K562 (cell line): ENCODE data around the gene NAA10. TPM values are rescaled to one million over a fixed set of nuclear protein-coding genes. Genes with fewer than 3 reads are reported as not detected.

Source experiments
- ATAC-seq: fragments of 200-7000 bp; cut with Tn5 transposase; 3 replicates; pipeline ENCODE4 v1.9.1; 2020; ENCODE audit warnings: moderate library complexity
- BruUV-seq: library from RNA; stranded (reverse); fragments of 400-500 nt; replicated peaks from 2 replicates; lab custom pipeline; 2021; lab: Mats Ljungman, UMichigan
- CTCF ChIA-PET: fragments of 300-600 bp; formaldehyde crosslinking; extraction: SDS; loops from one replicate; lab custom pipeline; 2021; ENCODE audit warnings: low intra/inter-chr PET ratio; lab: Yijun Ruan, JAX
- POLR2A ChIA-PET: fragments of 300-600, 350-650 bp; sonication (Branson Sonifier 250); formaldehyde crosslinking; extraction: SDS; loops from one replicate; lab custom pipeline; 2021; ENCODE audit warnings: antibody characterized with exemption, inconsistent platforms; lab: Yijun Ruan, JAX
- DNase-seq, 4 experiments: peaks; one replicate each; pipeline versions ENCODE4 v3.0.0 to v3.0.0-alpha.2; 2011 to 2018; ENCODE audit warnings: low spot score in 3 of 4, mixed read lengths in 3 of 4; ENCODE audit errors: extremely low read depth in 1 of 4
- FAIRE-seq: peaks from 2 replicates; lab custom pipeline; 2011; peaks lifted over from hg19 to GRCh38; lab: Jason Lieb, UNC
- H2AFZ ChIP-seq: 2 replicates; pipeline ENCODE4 v1.6.0; 2011; ENCODE audit warnings: low read depth, low read length, control low read depth, inconsistent platforms
- H3K27ac ChIP-seq: fragments of 200-600 bp; 3 replicates; pipeline ENCODE4 v1.8.0; 2011; ENCODE audit warnings: low read depth, mild to moderate bottlenecking, control low read depth, inconsistent platforms, low read length, moderate library complexity, mixed read lengths; ENCODE audit errors: extremely low read depth
- H3K27me3 ChIP-seq, 2 experiments: fragments of 300-600 bp in 1 of 2; 2 replicates in 1 of 2; 3 replicates in 1 of 2; pipeline versions ENCODE4 v1.6.0 to v1.8.0; 2011; ENCODE audit warnings: inconsistent platforms in 2 of 2, low read length in 2 of 2, mild to moderate bottlenecking in 1 of 2, mixed read lengths in 1 of 2, moderate library complexity in 1 of 2; ENCODE audit not compliant: control insufficient read depth in 2 of 2, insufficient read depth in 2 of 2
- H3K36me3 ChIP-seq: fragments of 300-600 bp; 3 replicates; pipeline ENCODE4 v1.8.0; 2011; ENCODE audit warnings: mild to moderate bottlenecking, low read length, inconsistent platforms; ENCODE audit not compliant: control insufficient read depth, insufficient read depth
- H3K4me1 ChIP-seq, 2 experiments: fragments of 200-600 bp in 1 of 2; replicated peaks in 1 of 2; 2 replicates in 1 of 2; 3 replicates in 1 of 2; pipeline versions ENCODE4 v1.5.1 to v1.8.0; 2011; ENCODE audit warnings: inconsistent platforms in 2 of 2, low read length in 2 of 2, mild to moderate bottlenecking in 1 of 2, mixed read lengths in 1 of 2, moderate library complexity in 1 of 2; ENCODE audit not compliant: control insufficient read depth in 2 of 2, insufficient read depth in 2 of 2
- H3K4me2 ChIP-seq: 2 replicates; pipeline ENCODE4 v1.6.1; 2011; ENCODE audit warnings: low read length, control low read depth, inconsistent platforms, mixed read lengths; ENCODE audit not compliant: insufficient read depth
- H3K4me3 ChIP-seq: fragments of 200-600 bp; sonication (generic), shearing (Covaris generic); 2 replicates; pipeline ENCODE4 v1.5.1; 2016; ENCODE audit warnings: control low read depth, inconsistent platforms
- H3K79me2 ChIP-seq: fragments of 200-600 bp; 3 replicates; pipeline ENCODE4 v1.8.0; 2011; ENCODE audit warnings: low read length, inconsistent platforms; ENCODE audit not compliant: control insufficient read depth, insufficient read depth
- H3K9ac ChIP-seq, 2 experiments: 2 replicates each; pipeline versions ENCODE4 v1.6.0 to v1.6.1; 2011; ENCODE audit warnings: low read depth in 2 of 2, low read length in 2 of 2, control low read depth in 1 of 2, inconsistent platforms in 1 of 2, mild to moderate bottlenecking in 1 of 2, mixed read lengths in 1 of 2; ENCODE audit not compliant: insufficient read depth in 1 of 2
- H3K9me1 ChIP-seq: one replicate; pipeline ENCODE4 v1.6.0; 2011; ENCODE audit warnings: inconsistent platforms, mild to moderate bottlenecking, low read length, moderate library complexity; ENCODE audit not compliant: control insufficient read depth, insufficient read depth
- H3K9me3 ChIP-seq: replicated peaks from 2 replicates; pipeline ENCODE4 v1.5.1; 2011; ENCODE audit warnings: low read depth, low read length, inconsistent platforms; ENCODE audit not compliant: control insufficient read depth, insufficient read depth
- H4K20me1 ChIP-seq: replicated peaks from 2 replicates; pipeline ENCODE4 v1.6.1; 2011; ENCODE audit warnings: low read length, inconsistent platforms, mixed read lengths; ENCODE audit not compliant: control insufficient read depth, insufficient read depth
- BCL6 ChIP-seq: fragments of 250-450 bp; sonication (Bioruptor Pico); IDR thresholded peaks from 2 replicates; pipeline ENCODE4 v1.4.0; 2020
- C11orf30 ChIP-seq: fragments of 450-650 bp; IDR thresholded peaks from 2 replicates; pipeline ENCODE4 v1.6.1; 2016; ENCODE audit warnings: low read depth, mild to moderate bottlenecking
- CREBBP ChIP-seq: IDR thresholded peaks from one replicate; pipeline ENCODE4 v1.6.1; 2012; ENCODE audit warnings: low read depth, mild to moderate bottlenecking, control low read depth, inconsistent platforms, low read length
- MCM3 ChIP-seq: fragments of 450-650 bp; IDR thresholded peaks from 2 replicates; pipeline ENCODE4 v1.6.1; 2016
- NBN ChIP-seq: fragments of 450-650 bp; IDR thresholded peaks from 2 replicates; pipeline ENCODE4 v1.6.1; 2016; ENCODE audit warnings: low read depth, mild to moderate bottlenecking
- POLR2G ChIP-seq: fragments of 200-400 bp; formaldehyde crosslinking; IDR thresholded peaks from 2 replicates; pipeline ENCODE4 v1.6.1; 2017; ENCODE audit warnings: low read depth, mild to moderate bottlenecking, antibody characterized with exemption, low read length, moderate library complexity
- SREBF2 ChIP-seq: sonication (generic); formaldehyde crosslinking; IDR thresholded peaks from 2 replicates; pipeline ENCODE4 v1.4.0; 2020; ENCODE audit warnings: mild to moderate bottlenecking, missing genetic modification reagents
- ZBTB33 ChIP-seq: sonication (generic); formaldehyde crosslinking; IDR thresholded peaks from 2 replicates; pipeline ENCODE4 v1.8.1; 2023; ENCODE audit warnings: mild to moderate bottlenecking, missing genetic modification reagents
- ZNF274 ChIP-seq: IDR thresholded peaks from 2 replicates; pipeline ENCODE4 v1.6.1; 2011; ENCODE audit warnings: low read depth, mild to moderate bottlenecking, low read length, moderate library complexity, borderline replicate concordance
- ZSCAN29 ChIP-seq: fragments of 450-650 bp; IDR thresholded peaks from 2 replicates; pipeline ENCODE4 v1.6.1; 2017
- WGBS: fragments of 100-300 bp; shearing (Covaris generic); methylation state at CpG from one replicate; pipeline ENCODE4 v1.1.6; 2016; ENCODE audit warnings: low coverage, mixed read lengths; ENCODE audit not compliant: insufficient coverage; ENCODE audit errors: missing lambda C conversion rate; 5-methylcytosine and 5-hydroxymethylcytosine counted together
- in situ Hi-C: fragments of 300-500 bp; cut with MboI; formaldehyde crosslinking; loops from 4 replicates; pipeline ENCODE4 v1.15.0; 2018; ENCODE audit warnings: inconsistent platforms, mixed read lengths
- intact Hi-C: fragments of 100-400 bp; cut with micrococcal nuclease; formaldehyde crosslinking; loops from 2 replicates; pipeline ENCODE4 v1.14.2; 2022
- polyA plus RNA-seq, 8 experiments: library from polyadenylated mRNA; depleted of rRNA in 4 of 8; stranded (reverse) in 5 of 8; unstranded in 3 of 8; fragments of >200 nt; fragmentation: Nextera tagmentation in 2 of 8; fragmentation: Illumina TruSeq in 1 of 8; extraction: Ambion mirVana in 2 of 8; extraction: Trizol in 1 of 8; gene quantifications; 2 replicates each; pipeline versions ENCODE4 v1.2.1 to v1.2.3, GENCODE V29; 2011 to 2014; ENCODE audit warnings: inconsistent platforms in 1 of 8, missing spikeins in 1 of 8
- total RNA-seq, 7 experiments: library from RNA; depleted of rRNA in 6 of 7; stranded (reverse); fragments of >200 nt in 6 of 7; fragmentation: Illumina TruSeq in 2 of 7; extraction: Trizol in 2 of 7; gene quantifications; 2 replicates each; pipeline versions ENCODE4 v1.2.1 to v1.2.3, GENCODE V29; 2011 to 2021; ENCODE audit warnings: low replicate concordance in 1 of 7

NAA10 gene
- total and polyA plus RNA-seq, 9 of the 15 experiments (the other 6 are each of a cell fraction or from before 2014, with no cell fraction given): 11.1 to 250 (median 134) TPM

- TF ChIP-seq ZBTB33 (CRISPR knock-in tag) (peak; percentile 79), ZNF274 (no peak), NBN (no peak)
Measured at GRCh38 chrX:153905481-153906095, 29.2 kb downstream of the NAA10 start (continued).

GRCh38 chrX:153903991-153904957 lies 30.6 kb downstream of the NAA10 start, which contains the start of gene AVPR2:
AVPR2 (plus strand) TSS chrX:153904673; CDS start chrX:153905146, 473 bp downstream.
- ChIA-PET POLR2A (no interaction called here), CTCF (no interaction called here)
- peak within 1 kb of the TSS in 1 of 2 experiments; percentile 55; a peak in 2 of 4 replicates for H3K9ac ChIP-seq
- TF ChIP-seq ZSCAN29: no peak
- TF ChIP-seq POLR2G: peak; percentile 69
- no peak for TF ChIP-seq CREBBP
- no peak for TF ChIP-seq ZBTB33 (CRISPR knock-in tag)
- TF ChIP-seq BCL6 (CRISPR knock-in tag): no peak
- no peak for TF ChIP-seq C11orf30
- no peak for TF ChIP-seq SREBF2 (CRISPR knock-in tag)
- TF ChIP-seq MCM3: no peak
- H3K9me1 ChIP-seq: no peaks in the 10 kb centered on the region
- 0 out of 2 replicates have a peak within 1 kb of the TSS, but pooled peaks have one; percentile 32 for H2AFZ ChIP-seq
- intact Hi-C loops (no loop called here), in situ Hi-C loops (no loop called here)
- no peak for FAIRE-seq
- no peak within 1 kb of the TSS for H3K4me2 ChIP-seq
- peak; percentile 21 for ATAC-seq
- H3K79me2 ChIP-seq: no peaks in the 10 kb centered on the region
- DNase-seq: peak in 2 of 4 experiments; percentile 31 to 33
- H3K9me3 ChIP-seq: no peaks in the 10 kb centered on the region
- no peak within 1 kb of the TSS for H3K27ac ChIP-seq
- H4K20me1 ChIP-seq: peaks cover 5% of the 10 kb centered on the region; the same call in 1 of the 2 replicates
- H3K4me3 ChIP-seq: no peak within 1 kb of the TSS
- 57% methylated on average over 11 of the region's 26 CpGs for WGBS
- H3K36me3 ChIP-seq: peaks cover 6% of the 10 kb centered on the region; the same call in 1 of the 3 replicates
- BruUV-seq: no TSS peak
- no peaks in the 10 kb centered on the region; a peak in 1 of 5 replicates for H3K27me3 ChIP-seq
- H3K4me1 ChIP-seq: peaks cover 15 to 73% of the 10 kb centered on the region in 2 experiments
